ENCODE measurements around the gene MEF2A.
A peak's percentile ranks its signal among the peaks of the same experiment; 100 is the strongest.
"Not testable (repeated sequence)": the region's sequence is repeated elsewhere in the genome, so short reads cannot be mapped to it uniquely, and the experiment has no call there.

Gene MEF2A

GRCh38 chr15:99565299-99566156 lies at the start of gene MEF2A:
TSS of gene MEF2A (plus strand) at chr15:99565984. CDS start at chr15:99633120, 67,136 bp downstream.
- Histone ChIP-seq H3K4me2 (peak within 1 kb of the TSS; percentile 87), H3K4me1 (peaks cover 54% of the 10 kb centered on the region), H3K9me3 (peaks cover 2% of the 10 kb centered on the region; the same call in 1 of the 2 replicates), H3K27me3 (no peaks in the 10 kb centered on the region), H4K20me1 (peaks cover 37% of the 10 kb centered on the region), H3K36me3 (peaks cover 3% of the 10 kb centered on the region; the same call in 1 of the 2 replicates), H3K9ac (peak within 1 kb of the TSS; percentile 95), H3K27ac (peak within 1 kb of the TSS; percentile 98), H3K4me3 (peak within 1 kb of the TSS; percentile 92)
- TF ChIP-seq Cebpa-rat (IDR thresholded peaks at IDR 0.05): no peak

- TF ChIP-seq Cebpa-rat (IDR thresholded peaks at IDR 0.05): no peak
- Histone ChIP-seq H3K27ac (no peak overlapping the region), H3K9me3 (peaks cover 12% of the 10 kb centered on the region), H3K4me3 (no peak overlapping the region), H3K4me1 (peaks cover 55% of the 10 kb centered on the region), H3K9ac (no peak overlapping the region), H3K36me3 (no peaks in the 10 kb centered on the region), H4K20me1 (no peaks in the 10 kb centered on the region), H3K27me3 (no peaks in the 10 kb centered on the region), H3K4me2 (peak overlapping the region; percentile 16; the same call in 1 of the 2 replicates)
These were observed 47.6 kb upstream of the MEF2A start for GRCh38 chr15:99518191-99518590.

- not testable (repeated sequence) for H3K9me3 ChIP-seq, H3K27me3 ChIP-seq, H3K9ac ChIP-seq, H4K20me1 ChIP-seq, H3K36me3 ChIP-seq, H3K4me2 ChIP-seq, H3K27ac ChIP-seq, H3K4me3 ChIP-seq
- H3K4me1 ChIP-seq: peaks cover 46% of the 10 kb centered on the region
These were observed 46.4 kb upstream of the MEF2A start for GRCh38 chr15:99519366-99519765.

- no peak for TF ChIP-seq Cebpa-rat (IDR thresholded peaks at IDR 0.05)
- Histone ChIP-seq H3K36me3 (no peaks in the 10 kb centered on the region), H3K27ac (no peak overlapping the region), H3K27me3 (no peaks in the 10 kb centered on the region), H3K9me3 (peaks cover 13% of the 10 kb centered on the region), H3K4me2 (no peak overlapping the region), H3K9ac (no peak overlapping the region), H4K20me1 (no peaks in the 10 kb centered on the region), H3K4me3 (no peak overlapping the region), H3K4me1 (peaks cover 33% of the 10 kb centered on the region)
These were observed 43.5 kb upstream of the MEF2A start for GRCh38 chr15:99522288-99522687.

- TF ChIP-seq Cebpa-rat (IDR thresholded peaks at IDR 0.05): no peak
- Histone ChIP-seq H4K20me1 (no peaks in the 10 kb centered on the region), H3K27ac (no peak overlapping the region), H3K4me2 (no peak overlapping the region), H3K4me1 (peaks cover 16% of the 10 kb centered on the region), H3K9me3 (peaks cover 41% of the 10 kb centered on the region), H3K36me3 (no peaks in the 10 kb centered on the region), H3K4me3 (no peak overlapping the region), H3K9ac (no peak overlapping the region), H3K27me3 (no peaks in the 10 kb centered on the region)
These were observed 39.6 kb upstream of the MEF2A start for GRCh38 chr15:99526176-99526575.

GRCh38 chr15:99526671-99527070 lies 39.1 kb upstream of the MEF2A start:
- Histone ChIP-seq H3K4me2 (no peak overlapping the region), H3K9me3 (peaks cover 41% of the 10 kb centered on the region), H3K4me3 (no peak overlapping the region), H4K20me1 (no peaks in the 10 kb centered on the region), H3K36me3 (no peaks in the 10 kb centered on the region), H3K4me1 (peaks cover 16% of the 10 kb centered on the region), H3K27me3 (no peaks in the 10 kb centered on the region), H3K27ac (no peak overlapping the region), H3K9ac (no peak overlapping the region)
- TF ChIP-seq Cebpa-rat (IDR thresholded peaks at IDR 0.05): no peak

GRCh38 chr15:99536422-99537040 lies 29.3 kb upstream of the MEF2A start:
- Histone ChIP-seq H3K4me2 (no peak overlapping the region), H4K20me1 (no peaks in the 10 kb centered on the region), H3K36me3 (no peaks in the 10 kb centered on the region), H3K4me1 (peaks cover 11% of the 10 kb centered on the region), H3K9me3 (peaks cover 20% of the 10 kb centered on the region), H3K27me3 (no peaks in the 10 kb centered on the region), H3K9ac (no peak overlapping the region), H3K27ac (no peak overlapping the region), H3K4me3 (no peak overlapping the region)
- TF ChIP-seq Cebpa-rat (IDR thresholded peaks at IDR 0.05): no peak

GRCh38 chr15:99537344-99537743 lies 28.4 kb upstream of the MEF2A start:
- Histone ChIP-seq H3K36me3 (no peaks in the 10 kb centered on the region), H3K27ac (no peak overlapping the region), H3K27me3 (no peaks in the 10 kb centered on the region), H3K9ac (no peak overlapping the region), H3K4me2 (no peak overlapping the region), H4K20me1 (no peaks in the 10 kb centered on the region), H3K4me3 (no peak overlapping the region), H3K4me1 (peaks cover 11% of the 10 kb centered on the region), H3K9me3 (peaks cover 15% of the 10 kb centered on the region)
- no peak for TF ChIP-seq Cebpa-rat (IDR thresholded peaks at IDR 0.05)

GRCh38 chr15:99538261-99538660 lies 27.5 kb upstream of the MEF2A start:
- Histone ChIP-seq H3K27ac (no peak overlapping the region), H3K27me3 (no peaks in the 10 kb centered on the region), H3K9me3 (peaks cover 9% of the 10 kb centered on the region), H4K20me1 (no peaks in the 10 kb centered on the region), H3K4me1 (peaks cover 11% of the 10 kb centered on the region), H3K36me3 (no peaks in the 10 kb centered on the region), H3K4me3 (no peak overlapping the region), H3K4me2 (no peak overlapping the region), H3K9ac (no peak overlapping the region)
- no peak for TF ChIP-seq Cebpa-rat (IDR thresholded peaks at IDR 0.05)

GRCh38 chr15:99542828-99543227 lies 23.0 kb upstream of the MEF2A start:
- no peaks in the 10 kb centered on the region for H3K27me3 ChIP-seq

More at GRCh38 chr15:99542828-99543227, 23.0 kb upstream of the MEF2A start:
- Histone ChIP-seq H3K4me2 (no peak overlapping the region), H3K9ac (no peak overlapping the region), H3K9me3 (no peaks in the 10 kb centered on the region), H3K4me1 (no peaks in the 10 kb centered on the region), H3K36me3 (no peaks in the 10 kb centered on the region), H4K20me1 (no peaks in the 10 kb centered on the region), H3K27ac (no peak overlapping the region), H3K4me3 (no peak overlapping the region)
- TF ChIP-seq Cebpa-rat (IDR thresholded peaks at IDR 0.05): no peak

All from BLaER1 (cell line).